GM13976 (cell line): Measurements from ENCODE around the gene LAMB1.
"Not testable (repeated sequence)": the region's sequence is repeated elsewhere in the genome, so short reads cannot be mapped to it uniquely, and the experiment has no call there.

Experiments used
- DNase-seq: peaks from one replicate; pipeline ENCODE4 v3.0.0; 2012; ENCODE audit warnings: low spot score
- in situ Hi-C: fragments of 300-500 bp; cut with MboI; formaldehyde crosslinking; loops from one replicate; pipeline ENCODE4 v1.12.0; 2022; ENCODE audit warnings: low sequenced_read_pairs, mixed read lengths, inconsistent platforms; ENCODE audit not compliant: unreplicated experiment
- TF ChIP-seq, protein P1 (sequence below): IDR thresholded peaks from 2 replicates; pipeline ENCODE4 v1.5.1; 2012; ENCODE audit warnings: borderline replicate concordance, mild to moderate bottlenecking; ENCODE audit not compliant: insufficient read depth; ENCODE audit errors: extremely low read depth, missing control alignments, control extremely low read depth

The LAMB1 gene

GRCh38 chr7:108033776-108034497, 31.0 kb upstream of the LAMB1 start:
- TF ChIP-seq, protein P1, sequence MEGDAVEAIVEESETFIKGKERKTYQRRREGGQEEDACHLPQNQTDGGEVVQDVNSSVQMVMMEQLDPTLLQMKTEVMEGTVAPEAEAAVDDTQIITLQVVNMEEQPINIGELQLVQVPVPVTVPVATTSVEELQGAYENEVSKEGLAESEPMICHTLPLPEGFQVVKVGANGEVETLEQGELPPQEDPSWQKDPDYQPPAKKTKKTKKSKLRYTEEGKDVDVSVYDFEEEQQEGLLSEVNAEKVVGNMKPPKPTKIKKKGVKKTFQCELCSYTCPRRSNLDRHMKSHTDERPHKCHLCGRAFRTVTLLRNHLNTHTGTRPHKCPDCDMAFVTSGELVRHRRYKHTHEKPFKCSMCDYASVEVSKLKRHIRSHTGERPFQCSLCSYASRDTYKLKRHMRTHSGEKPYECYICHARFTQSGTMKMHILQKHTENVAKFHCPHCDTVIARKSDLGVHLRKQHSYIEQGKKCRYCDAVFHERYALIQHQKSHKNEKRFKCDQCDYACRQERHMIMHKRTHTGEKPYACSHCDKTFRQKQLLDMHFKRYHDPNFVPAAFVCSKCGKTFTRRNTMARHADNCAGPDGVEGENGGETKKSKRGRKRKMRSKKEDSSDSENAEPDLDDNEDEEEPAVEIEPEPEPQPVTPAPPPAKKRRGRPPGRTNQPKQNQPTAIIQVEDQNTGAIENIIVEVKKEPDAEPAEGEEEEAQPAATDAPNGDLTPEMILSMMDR = no peak
- DNase-seq = no peak
- in situ Hi-C loops = no loop called here

DNA sequence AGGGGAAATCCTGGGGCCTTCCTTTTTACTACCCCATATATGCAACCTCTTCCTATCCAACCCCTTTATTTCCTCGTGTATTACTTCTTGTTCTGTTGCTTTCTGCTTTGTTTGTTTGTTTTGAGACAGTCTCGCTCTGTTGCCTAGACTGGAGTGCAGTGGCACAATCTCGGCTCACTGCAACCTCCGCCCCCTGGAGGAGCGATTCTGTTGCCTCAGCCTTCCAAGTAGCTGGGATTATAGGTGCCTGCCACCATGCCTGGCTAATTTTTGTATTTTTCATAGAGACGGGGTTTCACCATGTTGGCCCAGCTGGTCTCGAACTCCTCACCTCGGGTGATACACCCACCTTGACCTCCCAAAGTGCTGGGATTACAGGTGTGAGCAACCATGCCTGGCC, 30.3 kb upstream of the LAMB1 start:
- in situ Hi-C loops, DNase-seq: not testable (repeated sequence)

DNA sequence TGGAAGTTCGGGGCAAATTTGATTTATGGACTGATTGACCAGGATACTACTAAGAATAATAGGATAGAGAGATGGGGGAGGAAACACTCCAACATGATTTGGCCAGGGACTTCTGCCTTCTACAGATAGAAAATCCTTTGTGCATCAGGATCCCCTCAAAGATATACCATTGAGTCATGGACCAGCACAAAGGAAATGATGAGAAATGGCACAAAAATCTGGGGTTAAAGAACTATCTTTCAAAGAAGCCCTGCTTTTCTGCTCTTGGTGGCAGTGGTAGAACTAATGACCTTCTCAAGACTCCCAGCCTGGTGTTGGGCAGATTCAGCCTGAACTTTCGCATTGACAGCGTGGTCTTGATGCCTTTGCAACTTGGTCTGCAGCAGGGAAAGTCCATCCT, 27.6 kb upstream of the LAMB1 start:
- TF ChIP-seq, protein P1 = no peak
- in situ Hi-C loops = no loop called here
- DNase-seq = no peak

- TF ChIP-seq, protein P1 = no peak
- DNase-seq = no peak
- in situ Hi-C loops = no loop called here
Observed at GRCh38 chr7:108029034-108029433, 26.1 kb upstream of the LAMB1 start.

GRCh38 chr7:108028111-108028510, 25.1 kb upstream of the LAMB1 start:
- in situ Hi-C loops = no loop called here
- TF ChIP-seq, protein P1 = no peak
- DNase-seq = no peak

DNA sequence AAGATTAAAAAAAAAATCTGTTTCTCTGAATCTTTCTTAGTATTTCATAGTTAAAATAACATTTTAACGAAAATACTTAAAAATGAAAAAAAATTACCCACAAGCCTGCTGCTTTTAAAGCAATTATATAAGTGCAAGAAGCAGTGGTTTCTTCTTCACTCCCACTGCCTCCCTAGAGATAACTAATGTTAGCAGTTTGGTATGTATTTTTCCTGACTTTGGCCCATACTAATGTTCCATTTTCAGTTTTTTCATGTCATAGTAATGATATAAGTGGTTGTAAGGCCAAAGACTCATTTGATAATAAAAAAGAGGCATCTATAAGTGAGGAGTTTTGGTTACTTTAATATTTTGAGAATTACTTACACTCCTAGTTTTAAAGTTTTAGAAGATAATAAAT, 24.3 kb upstream of the LAMB1 start:
- TF ChIP-seq, protein P1 = no peak
- in situ Hi-C loops = no loop called here
- no peak for DNase-seq

DNA sequence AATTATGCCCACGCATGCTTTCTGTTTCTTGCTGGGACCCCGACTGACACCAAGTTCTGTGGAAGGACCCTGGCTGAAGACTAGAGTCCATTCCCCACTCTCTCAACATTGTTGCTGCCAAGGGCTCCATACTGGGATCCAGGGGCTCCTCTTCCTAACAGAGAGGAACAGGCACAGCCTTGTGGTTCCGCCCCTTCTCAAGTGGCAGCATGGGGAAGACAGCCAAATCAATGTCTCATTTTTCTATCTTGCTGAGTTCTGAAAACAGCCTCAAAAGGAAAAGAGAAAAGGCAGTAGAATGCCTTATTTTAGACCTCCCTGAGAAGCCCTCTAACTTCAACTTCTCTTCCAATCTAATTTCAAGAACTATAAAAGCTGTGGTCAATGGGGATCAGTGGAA, 23.7 kb upstream of the LAMB1 start:
- in situ Hi-C loops = no loop called here
- TF ChIP-seq, protein P1 = no peak
- DNase-seq = no peak
